B cell (primary cell): ENCODE data around the gene PIGT. TPM values are rescaled to one million over a fixed set of nuclear protein-coding genes. Genes with fewer than 3 reads are reported as not detected.

ENCODE experiments used
- ATAC-seq: fragments of 200-7000 bp; cut with Tn5 transposase; one replicate; pipeline ENCODE4 v1.10.0; 2021; ENCODE audit warnings: low read depth, mild to moderate bottlenecking, moderate number of reproducible peaks, moderate library complexity
- CTCF ChIA-PET: fragments of 350-600 bp; sonication (Branson Sonifier 250); formaldehyde crosslinking; loops from one replicate; lab custom pipeline; 2021; ENCODE audit warnings: antibody characterized with exemption, inconsistent platforms; lab: Charles Lee
- POLR2A ChIA-PET: fragments of 350-600 bp; sonication (Branson Sonifier 250); formaldehyde crosslinking; loops from one replicate; lab custom pipeline; 2021; ENCODE audit warnings: antibody characterized with exemption; lab: Charles Lee
- DNase-seq: peaks from one replicate; pipeline ENCODE4 v3.0.0; 2013
- H2AFZ ChIP-seq: 2 replicates; pipeline ENCODE4 v1.6.1; 2012; ENCODE audit warnings: mild to moderate bottlenecking, low read depth, low read length; ENCODE audit not compliant: insufficient read depth, poor library complexity, severe bottlenecking
- H3K27ac ChIP-seq, 2 donors: 1 replicate in 1 of 2; 2 replicates in 1 of 2; pipeline ENCODE4 v1.5.1; 2012 to 2013; ENCODE audit warnings: low read length in 2 of 2, mild to moderate bottlenecking in 2 of 2, moderate library complexity in 1 of 2
- H3K27me3 ChIP-seq, 4 experiments: fragments of 200-600 bp in 1 of 4; sonication (generic) in 1 of 4; replicated peaks in 1 of 4; 1 replicate in 2 of 4; 2 replicates in 2 of 4; pipeline versions ENCODE4 v1.6.1 to v1.7.0; 2013 to 2016; ENCODE audit warnings: low read length in 3 of 4, mild to moderate bottlenecking in 2 of 4, mixed read lengths in 1 of 4, moderate library complexity in 1 of 4; ENCODE audit not compliant: insufficient read depth in 4 of 4, control insufficient read depth in 3 of 4; ENCODE audit errors: control extremely low read depth in 1 of 4
- H3K36me3 ChIP-seq, 2 experiments: replicated peaks in 1 of 2; 1 replicate in 1 of 2; 2 replicates in 1 of 2; pipeline versions ENCODE4 v1.6.1 to v1.7.1; 2013; ENCODE audit warnings: low read length in 1 of 2; ENCODE audit not compliant: insufficient read depth in 2 of 2, control insufficient read depth in 1 of 2; ENCODE audit errors: control extremely low read depth in 1 of 2, extremely low read depth in 1 of 2
- H3K4me1 ChIP-seq, 2 donors: fragments of 200-600 bp in 1 of 2; sonication (generic) in 1 of 2; 1 replicate in 1 of 2; 2 replicates in 1 of 2; pipeline versions ENCODE4 v1.5.1 to v1.6.1; 2013 to 2017; ENCODE audit warnings: low read length in 2 of 2; ENCODE audit not compliant: control insufficient read depth in 2 of 2, insufficient read depth in 2 of 2
- H3K4me2 ChIP-seq: replicated peaks from 2 replicates; pipeline ENCODE3; 2012; ENCODE audit warnings: mild to moderate bottlenecking, low read depth, low read length; ENCODE audit not compliant: poor library complexity, severe bottlenecking
- H3K4me3 ChIP-seq, 5 experiments: fragments of 200-600 bp in 1 of 5; sonication (generic) in 1 of 5; 1 replicate in 3 of 5; 2 replicates in 2 of 5; pipeline versions ENCODE4 v1.5.1 to v1.7.0; 2011 to 2016; ENCODE audit warnings: low read length in 4 of 5, mild to moderate bottlenecking in 4 of 5, low read depth in 2 of 5, control low read depth in 1 of 5, moderate library complexity in 1 of 5; ENCODE audit not compliant: insufficient read depth in 1 of 5; ENCODE audit errors: control extremely low read depth in 1 of 5, extremely low read depth in 1 of 5
- H3K79me2 ChIP-seq: fragments of 200-600 bp; sonication (generic); one replicate; pipeline ENCODE4 v1.6.0; 2016; ENCODE audit warnings: low read length; ENCODE audit not compliant: control insufficient read depth, insufficient read depth
- H3K9ac ChIP-seq: fragments of 200-600 bp; sonication (generic); 2 replicates; pipeline ENCODE4 v1.6.1; 2017; ENCODE audit warnings: mild to moderate bottlenecking, low read length, moderate library complexity
- H3K9me3 ChIP-seq, 3 donors: one replicate each; pipeline versions ENCODE4 v1.6.1 to v1.7.1; 2013; ENCODE audit warnings: low read length in 2 of 3; ENCODE audit not compliant: control insufficient read depth in 2 of 3, insufficient read depth in 1 of 3; ENCODE audit errors: control extremely low read depth in 1 of 3
- H4K20me1 ChIP-seq: 2 replicates; pipeline ENCODE4 v1.6.0; 2012; ENCODE audit warnings: mild to moderate bottlenecking, low read length; ENCODE audit not compliant: insufficient read depth, control insufficient read depth, poor library complexity, severe bottlenecking
- H3K27ac Mint-ChIP-seq: one replicate; pipeline ENCODE4 v1.8.0; 2021; ENCODE audit warnings: mixed read lengths
- H3K27me3 Mint-ChIP-seq: one replicate; pipeline ENCODE4 v1.8.0; 2021; ENCODE audit warnings: mixed read lengths
- H3K4me1 Mint-ChIP-seq: one replicate; pipeline ENCODE4 v1.8.0; 2021; ENCODE audit warnings: mixed read lengths
- H3K4me3 Mint-ChIP-seq: one replicate; pipeline ENCODE4 v1.8.0; 2021; ENCODE audit warnings: mixed read lengths
- H3K9me3 Mint-ChIP-seq: one replicate; pipeline ENCODE4 v1.8.0; 2022; ENCODE audit warnings: mixed read lengths; ENCODE audit not compliant: insufficient read depth
- EZH2 ChIP-seq: IDR thresholded peaks from 2 replicates; pipeline ENCODE4 v1.6.1; 2012; ENCODE audit warnings: borderline replicate concordance, low read depth, mild to moderate bottlenecking, moderate library complexity, low read length; ENCODE audit not compliant: insufficient read depth, poor library complexity, severe bottlenecking
- WGBS: methylation state at CpG from one replicate; pipeline ENCODE4 v1.1.5; 2013; ENCODE audit warnings: missing lambda C conversion rate; ENCODE audit not compliant: insufficient coverage; 5-methylcytosine and 5-hydroxymethylcytosine counted together
- intact Hi-C: fragments of 100-400 bp; cut with micrococcal nuclease; formaldehyde crosslinking; loops from one replicate; pipeline ENCODE4 v1.10.0; 2022
- polyA plus RNA-seq: library from polyadenylated mRNA; depleted of rRNA; stranded (reverse); fragments of >200 nt; gene quantifications from 2 replicates; pipeline ENCODE4 v1.2.3, GENCODE V29; 2012
- total RNA-seq, 2 donors: library from RNA; stranded (reverse); fragments of 120-200 nt in 1 of 2; gene quantifications; 1 replicate in 1 of 2; 2 replicates in 1 of 2; pipeline versions ENCODE4 v1.2.3 to v1.2.4, GENCODE V29; 2013 to 2022
- TF ChIP-seq, protein P1 (sequence below): fragments of 200-600 bp; IDR thresholded peaks from one replicate; pipeline ENCODE4 v1.8.0; 2022; ENCODE audit warnings: antibody characterized with exemption, mild to moderate bottlenecking

PIGT gene
- total and polyA plus RNA-seq, 2 donors (not counting 1 experiment from before 2014, with no cell fraction given), result 51.6 to 106 TPM

DNA sequence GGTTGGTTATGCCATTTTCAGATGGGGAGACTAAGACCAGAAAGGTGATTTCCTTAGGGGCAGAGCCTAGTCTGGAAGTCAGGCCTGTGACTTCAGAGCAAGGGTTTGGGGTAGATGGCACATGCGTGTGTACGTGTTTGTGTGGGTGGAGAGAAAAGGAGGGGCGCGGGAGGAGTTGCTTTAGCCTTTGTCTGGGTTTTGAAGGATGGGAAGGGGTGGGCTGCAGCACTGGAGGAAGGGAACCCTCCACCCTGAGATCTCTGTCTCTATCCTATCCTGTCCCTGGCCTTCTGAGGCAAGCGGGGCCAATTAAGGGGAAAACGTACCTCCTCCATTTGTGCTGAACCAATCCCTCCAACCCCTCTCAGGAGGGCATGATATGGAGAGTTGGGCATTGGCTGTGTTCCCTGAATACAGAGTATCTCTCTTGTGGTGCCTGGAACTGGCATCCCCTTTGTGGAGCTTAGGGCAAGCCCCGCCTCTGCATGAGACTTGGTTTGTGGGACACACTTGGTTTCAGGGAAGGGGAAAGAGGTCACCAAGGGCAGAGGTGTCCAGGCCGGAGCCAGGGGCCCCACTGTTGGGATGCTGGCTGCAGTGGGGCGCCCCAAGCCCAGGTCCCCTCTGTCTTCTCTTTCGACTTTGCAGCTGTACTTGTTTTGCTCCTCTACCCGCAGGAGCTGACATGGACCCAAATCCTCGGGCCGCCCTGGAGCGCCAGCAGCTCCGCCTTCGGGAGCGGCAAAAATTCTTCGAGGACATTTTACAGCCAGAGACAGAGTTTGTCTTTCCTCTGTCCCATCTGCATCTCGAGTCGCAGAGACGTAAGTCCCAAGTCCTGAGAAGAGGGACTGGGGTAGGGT, 7.9 kb upstream of the PIGT start, which contains the start of gene DBNDD2:
TSS of gene DBNDD2 (plus strand) at position 507 of the 863 bp plus-strand sequence. CDS start at position 686, 179 bp downstream.
- ATAC-seq (no peak), DNase-seq (peak; percentile 44)
- WGBS, result 96% methylated on average over 16 of the region's 21 CpGs
- H3K79me2 ChIP-seq, result no peaks in the 10 kb centered on the region
- H3K36me3 ChIP-seq, result no peaks in the 10 kb centered on the region
- peaks cover 17 to 33% of the 10 kb centered on the region in 2 donors for H3K4me1 ChIP-seq
- H4K20me1 ChIP-seq, result no peaks in the 10 kb centered on the region
- intact Hi-C loops, result loop anchor here (2.0 kb wide), 1 partner anchor 29 kb away; no protein-coding TSS in a partner anchor
- Mint-ChIP-seq H3K27me3 (peaks cover 6% of the 10 kb centered on the region), H3K4me1 (peaks cover 30% of the 10 kb centered on the region), H3K4me3 (peak within 1 kb of the TSS; percentile 83), H3K9me3 (no peaks in the 10 kb centered on the region), H3K27ac (peak within 1 kb of the TSS; percentile 50)
- H2AFZ ChIP-seq, result peak within 1 kb of the TSS; percentile 56
- ChIA-PET POLR2A (interaction anchor here (0.6 to 2.4 kb wide), 2 partner anchors 8 to 35 kb away, joined by 3 to 7 read pairs; partner anchors contain the start of gene PIGT), CTCF (interaction anchor here (0.7 to 5.1 kb wide), 6 partner anchors 29 to 41 kb away, joined by 3 to 22 read pairs (median 5); no protein-coding TSS in a partner anchor)
- H3K27ac ChIP-seq, result peak within 1 kb of the TSS in 1 of 2 donors; percentile 35
- H3K9me3 ChIP-seq, result no peaks in the 10 kb centered on the region
- peak within 1 kb of the TSS; percentile 99 for H3K4me2 ChIP-seq
- peak within 1 kb of the TSS; percentile 77 for H3K9ac ChIP-seq
- peak within 1 kb of the TSS in 4 of 5 experiments; percentile 54 to 70 (median 68) for H3K4me3 ChIP-seq
- no peak for TF ChIP-seq EZH2
- TF ChIP-seq, protein P1, sequence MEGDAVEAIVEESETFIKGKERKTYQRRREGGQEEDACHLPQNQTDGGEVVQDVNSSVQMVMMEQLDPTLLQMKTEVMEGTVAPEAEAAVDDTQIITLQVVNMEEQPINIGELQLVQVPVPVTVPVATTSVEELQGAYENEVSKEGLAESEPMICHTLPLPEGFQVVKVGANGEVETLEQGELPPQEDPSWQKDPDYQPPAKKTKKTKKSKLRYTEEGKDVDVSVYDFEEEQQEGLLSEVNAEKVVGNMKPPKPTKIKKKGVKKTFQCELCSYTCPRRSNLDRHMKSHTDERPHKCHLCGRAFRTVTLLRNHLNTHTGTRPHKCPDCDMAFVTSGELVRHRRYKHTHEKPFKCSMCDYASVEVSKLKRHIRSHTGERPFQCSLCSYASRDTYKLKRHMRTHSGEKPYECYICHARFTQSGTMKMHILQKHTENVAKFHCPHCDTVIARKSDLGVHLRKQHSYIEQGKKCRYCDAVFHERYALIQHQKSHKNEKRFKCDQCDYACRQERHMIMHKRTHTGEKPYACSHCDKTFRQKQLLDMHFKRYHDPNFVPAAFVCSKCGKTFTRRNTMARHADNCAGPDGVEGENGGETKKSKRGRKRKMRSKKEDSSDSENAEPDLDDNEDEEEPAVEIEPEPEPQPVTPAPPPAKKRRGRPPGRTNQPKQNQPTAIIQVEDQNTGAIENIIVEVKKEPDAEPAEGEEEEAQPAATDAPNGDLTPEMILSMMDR, result no peak
- H3K27me3 ChIP-seq, result no peaks in the 10 kb centered on the region
